Fibroblast of skin of back (primary cell): ENCODE measurements around the gene CLEC18A.
A peak's percentile ranks its signal among the peaks of the same experiment; 100 is the strongest.
"Not testable (repeated sequence)": the region's sequence is repeated elsewhere in the genome, so short reads cannot be mapped to it uniquely, and the experiment has no call there.

ENCODE experiments used
- DNase-seq: peaks from one replicate; pipeline ENCODE4 v3.0.0-alpha.2; 2013

The CLEC18A gene

GRCh38 chr16:69952572-69953355, 1.6 kb downstream of the CLEC18A start:
- not testable (repeated sequence) for DNase-seq

GRCh38 chr16:69954241-69954640, 3.1 kb downstream of the CLEC18A start:
- not testable (repeated sequence) for DNase-seq

DNA sequence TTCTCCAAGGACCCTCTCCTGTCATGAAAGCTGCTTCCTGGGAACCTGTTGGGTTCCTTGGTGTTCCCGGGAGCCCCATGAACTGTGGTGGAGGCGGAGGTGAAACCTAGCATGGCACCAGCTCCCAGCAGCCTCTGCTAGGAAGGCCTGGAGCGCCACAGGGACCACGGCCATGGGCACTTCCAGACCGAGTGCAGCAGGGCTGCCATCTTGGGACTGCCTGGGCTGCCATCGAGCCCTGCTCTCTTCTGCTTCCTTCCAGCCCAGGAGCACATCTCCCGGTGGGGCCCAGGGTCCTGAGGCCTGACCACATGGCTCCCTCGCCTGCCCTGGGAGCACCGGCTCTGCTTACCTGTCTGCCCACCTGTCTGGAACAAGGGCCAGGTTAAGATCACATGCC, 12.2 kb downstream of the CLEC18A start:
- not testable (repeated sequence) for DNase-seq

GRCh38 chr16:69964960-69965660, 14.0 kb downstream of the CLEC18A start:
- DNase-seq = not testable (repeated sequence)

DNA sequence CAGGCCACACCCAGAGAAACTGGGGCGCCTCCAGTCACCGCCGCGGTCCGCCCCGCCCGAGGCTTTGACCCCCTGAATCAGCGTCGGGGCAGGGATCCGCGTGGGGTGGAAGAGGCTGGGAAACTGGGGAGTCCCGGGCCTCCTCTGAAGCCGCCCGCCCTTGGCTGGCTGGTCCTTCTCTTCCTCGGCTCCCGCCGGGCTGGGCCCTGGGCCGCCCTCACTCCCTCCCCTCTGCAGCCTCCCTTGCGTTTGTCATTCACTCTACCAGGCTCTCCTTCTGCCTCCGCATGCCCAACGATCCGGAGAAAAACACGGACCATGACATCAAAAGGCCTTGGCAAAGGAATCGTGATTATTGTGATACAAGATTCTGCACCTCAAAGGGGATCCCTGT, 14.5 kb downstream of the CLEC18A start:
- DNase-seq = not testable (repeated sequence)

DNA sequence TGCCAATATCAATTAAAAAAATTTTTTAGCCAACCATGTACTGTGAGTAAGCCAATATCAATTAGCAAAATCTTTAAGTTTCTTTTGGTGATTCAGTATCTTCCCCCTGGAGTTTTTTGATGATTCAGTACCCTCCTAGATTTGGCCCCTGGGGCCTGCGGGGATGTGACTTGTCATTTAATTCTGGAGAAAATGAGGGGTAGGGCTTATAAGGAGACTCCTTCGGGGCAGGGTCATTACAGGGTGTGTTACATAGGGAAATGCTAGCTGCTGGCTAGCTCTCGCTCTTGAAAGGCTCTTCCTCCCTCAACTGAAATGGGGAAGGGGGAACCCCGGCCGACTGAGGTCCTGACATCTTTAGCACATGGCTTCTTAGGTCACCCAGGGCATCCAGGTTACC, 16.6 kb downstream of the CLEC18A start:
- DNase-seq = not testable (repeated sequence)

GRCh38 chr16:69968125-69968524, 17.0 kb downstream of the CLEC18A start:
- not testable (repeated sequence) for DNase-seq

DNA sequence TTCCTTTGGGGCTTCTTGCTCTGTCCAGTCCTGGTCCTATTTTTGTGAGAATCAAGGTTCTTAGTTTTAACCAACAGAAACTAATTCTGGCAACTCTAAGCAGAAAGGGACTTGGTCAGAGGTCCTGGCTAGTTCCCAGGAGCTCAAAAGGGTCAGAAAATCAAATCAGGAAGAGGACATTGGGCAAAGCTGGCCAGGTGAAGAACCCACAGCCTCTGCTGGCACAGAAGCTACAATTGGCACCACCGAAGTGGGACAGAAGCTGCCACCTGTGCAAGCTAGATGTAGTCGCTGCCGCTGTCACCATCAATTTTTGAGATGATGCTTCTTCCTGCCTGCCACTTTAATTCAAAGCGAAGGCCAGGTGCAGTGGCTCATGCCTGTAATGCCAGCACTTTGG, 18.5 kb downstream of the CLEC18A start:
- not testable (repeated sequence) for DNase-seq

DNA sequence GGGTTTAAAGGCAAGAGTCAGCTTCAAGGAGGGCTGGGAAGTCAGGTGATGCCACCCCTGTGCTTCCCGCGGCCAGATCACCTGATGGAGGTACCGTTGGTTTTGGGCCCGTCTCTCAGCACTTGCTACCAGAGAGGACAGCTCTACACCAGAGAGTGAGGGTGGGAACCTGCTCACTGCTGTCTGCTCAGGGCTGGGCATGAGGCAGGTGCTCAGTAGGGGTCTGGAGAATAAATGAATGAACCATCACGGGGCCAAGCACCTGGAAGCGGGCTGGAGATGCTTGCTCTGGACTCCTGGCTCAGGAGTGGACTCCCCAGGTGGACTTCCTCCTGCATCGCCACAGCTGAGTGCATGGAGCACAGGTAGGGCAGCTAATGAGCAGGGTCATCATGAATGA, 21.0 kb downstream of the CLEC18A start:
- DNase-seq = not testable (repeated sequence)

- DNase-seq = not testable (repeated sequence)
These were observed 21.8 kb downstream of the CLEC18A start for GRCh38 chr16:69972935-69973334.

DNA sequence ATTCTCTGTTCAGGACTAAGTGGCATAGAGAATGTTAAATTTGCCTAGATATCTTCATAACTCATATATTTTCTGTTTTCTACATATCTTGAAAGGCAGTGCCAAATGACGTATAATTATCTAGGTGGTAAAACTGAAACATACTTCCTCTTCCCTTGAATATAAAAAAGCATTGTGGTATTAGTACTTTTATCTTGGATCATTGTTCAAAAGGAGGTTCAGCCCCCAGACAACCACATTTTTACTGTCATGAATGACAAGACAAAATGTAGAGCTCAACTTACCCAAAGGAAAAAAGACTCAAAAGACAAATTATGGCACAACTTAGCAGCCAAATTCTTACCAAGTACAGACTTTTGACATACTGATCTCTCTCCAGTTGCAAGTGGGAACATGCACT, 34.1 kb downstream of the CLEC18A start:
- DNase-seq = not testable (repeated sequence)

DNA sequence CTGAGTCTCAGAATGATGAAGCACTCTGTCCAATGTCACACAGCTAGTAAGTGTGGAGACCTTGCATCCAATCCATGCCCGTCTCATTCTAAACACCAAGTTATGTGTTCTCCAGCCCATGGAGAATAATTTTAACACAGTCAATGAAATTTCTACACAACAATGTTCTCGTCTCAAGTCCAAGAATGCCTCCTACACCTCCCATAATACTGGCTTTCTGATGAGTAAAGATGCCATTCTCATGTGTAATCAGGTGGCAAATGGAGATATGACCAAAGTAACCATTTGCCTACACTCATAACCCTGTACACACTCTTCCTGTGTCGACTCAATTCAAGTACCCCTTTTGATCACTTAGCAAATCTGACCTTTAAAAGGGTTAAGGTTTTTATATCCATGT, 46.8 kb downstream of the CLEC18A start:
- peak; percentile 42 for DNase-seq

- DNase-seq = not testable (repeated sequence)
These were observed 48.7 kb downstream of the CLEC18A start for GRCh38 chr16:69999801-70000200.

GRCh38 chr16:70003511-70003910, 52.4 kb downstream of the CLEC18A start:
- DNase-seq = not testable (repeated sequence)

DNA sequence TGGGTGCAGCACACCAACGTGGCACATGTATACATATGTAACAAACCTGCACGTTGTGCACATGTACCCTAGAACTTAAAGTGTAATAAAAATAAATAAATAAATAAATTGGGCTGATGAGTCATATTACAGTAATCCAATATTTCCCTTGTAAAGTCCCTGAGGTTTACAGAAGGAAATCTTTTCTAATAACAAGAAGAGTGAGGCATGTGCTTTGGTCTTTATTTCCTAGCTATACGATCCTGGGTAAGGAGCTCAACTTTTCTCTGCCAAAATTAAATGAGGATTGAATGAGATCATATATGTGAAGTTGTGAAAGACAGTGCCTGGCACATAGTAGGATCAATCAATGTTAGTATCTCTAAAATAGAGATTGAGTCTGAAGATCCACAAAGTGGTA, 57.5 kb downstream of the CLEC18A start:
- DNase-seq = not testable (repeated sequence)

GRCh38 chr16:70010615-70011014, 59.5 kb downstream of the CLEC18A start:
- DNase-seq = not testable (repeated sequence)

GRCh38 chr16:70011120-70011519, 60.0 kb downstream of the CLEC18A start:
- not testable (repeated sequence) for DNase-seq

DNA sequence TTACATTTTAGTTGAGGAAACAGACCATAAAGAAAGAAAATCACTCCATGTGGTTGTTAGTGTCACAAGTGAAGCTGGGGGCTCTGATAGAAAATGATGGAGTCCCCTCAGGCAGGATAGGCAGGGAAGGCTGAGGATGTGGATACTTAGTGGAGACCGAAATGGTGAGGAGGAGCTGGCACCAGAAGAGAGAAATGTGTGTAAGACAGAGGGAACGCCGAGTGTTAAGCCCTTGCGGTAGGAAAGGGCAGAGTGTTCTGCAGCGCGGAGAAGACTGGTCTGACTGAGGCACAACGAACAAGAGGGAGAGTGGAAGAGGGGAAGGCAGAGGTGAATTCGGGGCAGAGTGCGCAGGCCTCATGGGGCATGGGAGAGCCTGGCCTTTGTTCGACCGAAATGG, 61.2 kb downstream of the CLEC18A start:
- DNase-seq = not testable (repeated sequence)

DNA sequence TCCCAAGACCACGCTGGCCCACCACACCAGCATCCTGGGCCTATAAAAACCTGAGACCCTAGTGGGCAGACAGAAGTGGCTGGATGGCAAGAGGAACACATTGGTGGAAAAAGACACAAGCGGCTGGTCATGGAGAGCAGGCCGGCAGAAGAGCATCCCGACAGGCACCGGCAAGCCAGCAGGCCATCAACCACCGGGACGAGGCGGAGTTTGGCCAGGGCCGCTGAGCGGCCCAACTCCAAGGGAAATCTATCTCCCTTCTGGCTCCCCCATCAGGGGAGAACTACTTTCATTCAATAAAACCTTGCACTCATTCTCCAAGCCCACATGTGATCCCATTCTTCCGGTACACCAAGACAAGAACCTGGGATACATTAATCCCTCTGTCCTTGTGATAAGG, 61.8 kb downstream of the CLEC18A start:
- not testable (repeated sequence) for DNase-seq
